ENCODE results near the gene PPP6R2.

- no peak for TF ChIP-seq CTCF (conservative IDR thresholded peaks at IDR 0.05; ENCODE audit: low read length)
- TF ChIP-seq EZH2phosphoT487 (IDR thresholded peaks at IDR 0.05; ENCODE audit: borderline replicate concordance), result no peak
Observed at GRCh38 chr22:50294319-50294656, 48.8 kb upstream of the PPP6R2 start.

Measured in Loucy (cell line).